ENCODE results near the gene GRIA3. TPM values are rescaled to one million over a fixed set of nuclear protein-coding genes. Genes with fewer than 3 reads are reported as not detected.

GRIA3 gene
- total RNA-seq, 2 experiments from 2014 or later: not detected

DNA sequence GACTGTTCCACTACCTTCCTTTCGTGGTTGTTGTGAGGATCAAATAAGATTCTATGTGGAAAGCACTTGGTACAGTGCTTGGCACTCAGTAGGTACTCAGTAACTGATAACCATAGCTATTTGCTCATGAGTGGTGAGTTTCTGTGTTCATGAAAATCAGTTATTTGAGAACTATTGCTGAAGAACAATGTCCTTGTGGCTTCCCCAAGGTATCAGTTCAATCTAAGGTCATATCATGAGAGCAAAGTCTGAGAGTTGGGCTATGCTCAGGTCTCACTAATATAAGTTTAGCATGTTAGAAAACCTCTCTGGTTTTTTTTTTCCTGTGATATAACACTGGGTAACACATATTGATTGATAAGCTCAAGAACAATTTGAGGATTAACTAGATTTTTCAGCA is 147.8 kb downstream of the GRIA3 start:
- intact Hi-C loops (cut with micrococcal nuclease; ENCODE audit: unreplicated experiment): no loop called here
- no peak for DNase-seq (ENCODE audit: low spot score)
- Histone ChIP-seq H3K4me3 (ENCODE audit: low read depth, low read length, poor library complexity, severe bottlenecking) (no peak overlapping the region), H3K4me1 (ENCODE audit: insufficient read depth, low read length, poor library complexity, severe bottlenecking) (no peaks in the 10 kb centered on the region), H3K9me3 (ENCODE audit: low read length) (no peaks in the 10 kb centered on the region), H3K4me2 (ENCODE audit: low read length) (no peak overlapping the region), H3K79me2 (ENCODE audit: insufficient read depth, low read depth, low read length) (no peaks in the 10 kb centered on the region), H3K36me3 (ENCODE audit: insufficient read depth, low read length) (no peaks in the 10 kb centered on the region), H2AFZ (ENCODE audit: low read length) (no peak overlapping the region), H4K20me1 (ENCODE audit: insufficient read depth, low read length) (no peaks in the 10 kb centered on the region), H3K27ac (ENCODE audit: low read depth, low read length, poor library complexity, severe bottlenecking) (no peak overlapping the region), H3K9me2 (ENCODE audit: insufficient read depth, low read length) (no peaks in the 10 kb centered on the region)
- TF ChIP-seq EZH2phosphoT487 (IDR thresholded peaks at IDR 0.05; ENCODE audit: borderline replicate concordance, low read depth, low read length) (no peak), CTCF (conservative IDR thresholded peaks at IDR 0.05; ENCODE audit: low read length) (no peak)
- ChIA-PET CTCF (ENCODE audit: unreplicated experiment) (no interaction called here), POLR2A (interaction anchor here (0.6 kb wide), 1 partner anchor 933 kb away, joined by 3 read pairs; no protein-coding TSS in a partner anchor)
- BruUV-seq (replicated peaks): no TSS peak

DNA sequence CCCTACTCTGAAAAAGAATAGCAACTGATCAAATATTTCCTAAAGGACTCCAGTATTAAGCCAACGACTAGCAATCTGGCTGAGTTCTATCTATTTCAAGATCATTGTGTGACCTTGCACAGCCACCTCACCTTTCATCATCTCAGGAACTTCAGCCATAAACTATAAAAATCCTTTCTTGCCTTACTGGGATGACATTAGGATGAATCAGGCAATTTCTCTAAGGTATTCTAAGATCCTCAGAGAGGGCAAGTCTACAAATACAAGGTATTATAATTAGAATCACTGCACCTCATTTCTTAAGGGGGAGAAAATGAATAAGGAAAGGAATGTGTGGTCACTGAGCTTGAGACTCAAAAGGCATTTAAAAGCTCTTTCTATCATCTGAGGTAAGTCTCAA is 152.6 kb downstream of the GRIA3 start:
- POLR2A ChIA-PET: interaction anchor here (0.6 kb wide), 1 partner anchor 24 kb away, joined by 3 read pairs; no protein-coding TSS in a partner anchor

More for the DNA sequence above, 152.6 kb downstream of the GRIA3 start:
- H3K9me3 ChIP-seq (ENCODE audit: low read length): no peaks in the 10 kb centered on the region
- intact Hi-C loops (cut with micrococcal nuclease; ENCODE audit: unreplicated experiment): no loop called here
- no peaks in the 10 kb centered on the region for H4K20me1 ChIP-seq (ENCODE audit: insufficient read depth, low read length)
- no peak for TF ChIP-seq CTCF (conservative IDR thresholded peaks at IDR 0.05; ENCODE audit: low read length)
- TF ChIP-seq EZH2phosphoT487 (IDR thresholded peaks at IDR 0.05; ENCODE audit: borderline replicate concordance, low read depth, low read length): no peak
- no peaks in the 10 kb centered on the region for H3K9me2 ChIP-seq (ENCODE audit: insufficient read depth, low read length)
- no peaks in the 10 kb centered on the region for H3K36me3 ChIP-seq (ENCODE audit: insufficient read depth, low read length)
- BruUV-seq (replicated peaks): no TSS peak
- no peak overlapping the region for H3K4me3 ChIP-seq (ENCODE audit: low read depth, low read length, poor library complexity, severe bottlenecking)
- DNase-seq (ENCODE audit: low spot score): no peak
- CTCF ChIA-PET (ENCODE audit: unreplicated experiment): no interaction called here
- no peak overlapping the region for H2AFZ ChIP-seq (ENCODE audit: low read length)
- no peak overlapping the region for H3K27ac ChIP-seq (ENCODE audit: low read depth, low read length, poor library complexity, severe bottlenecking)
- no peak overlapping the region for H3K4me2 ChIP-seq (ENCODE audit: low read length)
- no peaks in the 10 kb centered on the region for H3K79me2 ChIP-seq (ENCODE audit: insufficient read depth, low read depth, low read length)
- no peaks in the 10 kb centered on the region for H3K4me1 ChIP-seq (ENCODE audit: insufficient read depth, low read length, poor library complexity, severe bottlenecking)

Data from OCI-LY7 (cell line).